ENCODE data around the gene MAGEA4.

DNA sequence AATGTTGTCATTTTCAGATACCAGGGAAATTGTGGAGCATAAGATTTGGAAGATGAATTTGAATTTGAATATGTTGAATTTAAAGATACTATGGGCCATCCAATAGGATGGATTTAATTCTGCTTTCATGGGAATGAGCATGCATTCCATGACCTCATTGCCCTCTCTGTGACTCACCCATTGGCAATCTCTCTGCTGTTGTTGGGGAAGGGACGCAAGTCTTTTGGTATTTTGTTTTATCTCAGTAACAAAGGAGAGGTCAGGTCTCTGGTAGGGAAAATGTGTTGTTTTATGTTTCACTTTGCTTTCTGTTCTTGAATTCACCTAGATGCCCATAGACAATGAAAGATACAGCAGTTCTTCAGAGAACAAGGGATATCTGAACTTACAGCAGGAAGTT, 42.1 kb upstream of the MAGEA4 start:
- TF ChIP-seq, protein P1, sequence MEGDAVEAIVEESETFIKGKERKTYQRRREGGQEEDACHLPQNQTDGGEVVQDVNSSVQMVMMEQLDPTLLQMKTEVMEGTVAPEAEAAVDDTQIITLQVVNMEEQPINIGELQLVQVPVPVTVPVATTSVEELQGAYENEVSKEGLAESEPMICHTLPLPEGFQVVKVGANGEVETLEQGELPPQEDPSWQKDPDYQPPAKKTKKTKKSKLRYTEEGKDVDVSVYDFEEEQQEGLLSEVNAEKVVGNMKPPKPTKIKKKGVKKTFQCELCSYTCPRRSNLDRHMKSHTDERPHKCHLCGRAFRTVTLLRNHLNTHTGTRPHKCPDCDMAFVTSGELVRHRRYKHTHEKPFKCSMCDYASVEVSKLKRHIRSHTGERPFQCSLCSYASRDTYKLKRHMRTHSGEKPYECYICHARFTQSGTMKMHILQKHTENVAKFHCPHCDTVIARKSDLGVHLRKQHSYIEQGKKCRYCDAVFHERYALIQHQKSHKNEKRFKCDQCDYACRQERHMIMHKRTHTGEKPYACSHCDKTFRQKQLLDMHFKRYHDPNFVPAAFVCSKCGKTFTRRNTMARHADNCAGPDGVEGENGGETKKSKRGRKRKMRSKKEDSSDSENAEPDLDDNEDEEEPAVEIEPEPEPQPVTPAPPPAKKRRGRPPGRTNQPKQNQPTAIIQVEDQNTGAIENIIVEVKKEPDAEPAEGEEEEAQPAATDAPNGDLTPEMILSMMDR (IDR thresholded peaks at IDR 0.05): no peak
- no peak for TF ChIP-seq POLR2A (IDR thresholded peaks at IDR 0.05)
